Activated T-helper 17 cell treated with anti-CD3 and anti-CD28 coated beads, Interleukin-2, amount 50 U/mL, for 72 hours (primary cell): ENCODE measurements around the gene LDAH. TPM values are rescaled to one million over a fixed set of nuclear protein-coding genes. Genes with fewer than 3 reads are reported as not detected.

Experiments
- total RNA-seq, 2 donors: library from RNA; stranded (reverse); gene quantifications; one replicate each; pipeline ENCODE4 v1.2.3, GENCODE V29; 2022

The LDAH gene
- total RNA-seq, 2 donors from 2014 or later = 29.4 to 32.5 TPM

Other genes starting within 250 kb of the LDAH start
- 10 to 100 TPM in 1 of 2 donors, 1 to 10 TPM in 1; 8.9 to 10.7 TPM for gene HS1BP3, start 172.0 kb downstream of the LDAH start, total RNA-seq
- gene GDF7, start 156.0 kb downstream of the LDAH start, total RNA-seq = under 1 TPM; 0.02 to 0.48 TPM
- gene APOB, start 221.0 kb upstream of the LDAH start, total RNA-seq = not detected